OCI-LY7 (cell line): Measurements from ENCODE around the gene MRC1. TPM values are rescaled to one million over a fixed set of nuclear protein-coding genes. Genes with fewer than 3 reads are reported as not detected.

Source experiments
- BruUV-seq: library from RNA; stranded (reverse); fragments of 400-500 nt; replicated peaks from 2 replicates; lab custom pipeline; 2021; lab: Mats Ljungman, UMichigan
- CTCF ChIA-PET: fragments of 300-600 bp; sonication (Branson Sonifier 250); formaldehyde crosslinking; loops from one replicate; lab custom pipeline; 2022; ENCODE audit warnings: antibody characterized with exemption; ENCODE audit not compliant: unreplicated experiment; lab: Charles Lee
- POLR2A ChIA-PET: fragments of 300-600 bp; sonication (Branson Sonifier 250); formaldehyde crosslinking; loops from one replicate; lab custom pipeline; 2022; ENCODE audit warnings: antibody characterized with exemption; lab: Charles Lee
- DNase-seq: peaks from one replicate; pipeline ENCODE4 v3.0.0-alpha.2; 2015; ENCODE audit warnings: low spot score
- H2AFZ ChIP-seq: fragments of 200-600 bp; sonication (generic), shearing (Covaris generic); 2 replicates; pipeline ENCODE4 v1.6.1; 2014; ENCODE audit warnings: mild to moderate bottlenecking, antibody characterized with exemption, low read length, moderate library complexity
- H3K27ac ChIP-seq: fragments of 200-600 bp; sonication (generic); 2 replicates; pipeline ENCODE4 v1.5.1; 2014; ENCODE audit warnings: mixed run types, low read depth, mild to moderate bottlenecking, moderate library complexity, low read length, inconsistent platforms; ENCODE audit not compliant: poor library complexity, severe bottlenecking
- H3K36me3 ChIP-seq: fragments of 200-600 bp; sonication (generic); 2 replicates; pipeline ENCODE4 v1.6.1; 2014; ENCODE audit warnings: mild to moderate bottlenecking, antibody characterized with exemption, low read length, moderate library complexity, mixed read lengths; ENCODE audit not compliant: insufficient read depth
- H3K4me1 ChIP-seq: fragments of 200-600 bp; sonication (generic); 2 replicates; pipeline ENCODE4 v1.5.1; 2014; ENCODE audit warnings: mild to moderate bottlenecking, low read length; ENCODE audit not compliant: insufficient read depth, poor library complexity, severe bottlenecking
- H3K4me2 ChIP-seq: fragments of 200-600 bp; sonication (generic); 2 replicates; pipeline ENCODE4 v1.6.1; 2014; ENCODE audit warnings: mild to moderate bottlenecking, low read length
- H3K4me3 ChIP-seq: fragments of 200-600 bp; sonication (generic); 2 replicates; pipeline ENCODE4 v1.5.1; 2014; ENCODE audit warnings: mild to moderate bottlenecking, low read depth, low read length; ENCODE audit not compliant: poor library complexity, severe bottlenecking
- H3K79me2 ChIP-seq: fragments of 200-600 bp; sonication (generic); 2 replicates; pipeline ENCODE4 v1.6.1; 2016; ENCODE audit warnings: low read depth, mild to moderate bottlenecking, low read length, moderate library complexity, mixed read lengths; ENCODE audit not compliant: insufficient read depth
- H3K9me2 ChIP-seq: fragments of 200-600 bp; sonication (generic); 2 replicates; pipeline ENCODE4 v1.6.1; 2016; ENCODE audit warnings: mild to moderate bottlenecking, low read length, mixed read lengths; ENCODE audit not compliant: insufficient read depth
- H3K9me3 ChIP-seq: fragments of 200-600 bp; sonication (generic); 2 replicates; pipeline ENCODE4 v1.6.1; 2014; ENCODE audit warnings: mild to moderate bottlenecking, mixed run types, low read length, mixed read lengths
- H4K20me1 ChIP-seq: fragments of 200-600 bp; sonication (generic); 2 replicates; pipeline ENCODE4 v1.6.1; 2014; ENCODE audit warnings: mild to moderate bottlenecking, antibody characterized with exemption, low read length, moderate library complexity, mixed read lengths; ENCODE audit not compliant: insufficient read depth
- CTCF ChIP-seq: fragments of 200-600 bp; sonication (generic); conservative IDR thresholded peaks from 2 replicates; pipeline ENCODE4 v1.5.1; 2014; ENCODE audit warnings: mild to moderate bottlenecking, antibody characterized with exemption, low read length, moderate library complexity, mixed read lengths
- EZH2phosphoT487 ChIP-seq: fragments of 200-600 bp; sonication (generic); IDR thresholded peaks from 2 replicates; pipeline ENCODE4 v1.6.1; 2018; ENCODE audit warnings: low read depth, borderline replicate concordance, mild to moderate bottlenecking, mixed run types, antibody characterized with exemption, low read length, moderate library complexity, mixed read lengths
- intact Hi-C: fragments of 100-400 bp; cut with micrococcal nuclease; formaldehyde crosslinking; loops from one replicate; pipeline ENCODE4 v1.10.0; 2022; ENCODE audit not compliant: unreplicated experiment
- total RNA-seq, 2 experiments: library from RNA; depleted of rRNA in 1 of 2; stranded (reverse); fragments of >200 nt in 1 of 2; shearing (Covaris generic) in 1 of 2; gene quantifications; 2 replicates each; pipeline ENCODE4 v1.2.3, GENCODE V29; 2014 to 2022

MRC1 gene
- total RNA-seq, 2 experiments from 2014 or later = not detected

GRCh38 chr10:17867056-17867455 is 57.9 kb downstream of the MRC1 start:
- no peaks in the 10 kb centered on the region for H3K9me2 ChIP-seq
- no TSS peak for BruUV-seq

GRCh38 chr10:17871036-17871435 is 61.9 kb downstream of the MRC1 start:
- CTCF ChIA-PET = no interaction called here
- intact Hi-C loops = no loop called here
- Histone ChIP-seq H3K4me2 (no peak overlapping the region), H3K9me3 (no peaks in the 10 kb centered on the region), H3K9me2 (no peaks in the 10 kb centered on the region), H3K36me3 (no peaks in the 10 kb centered on the region), H3K4me1 (no peaks in the 10 kb centered on the region), H4K20me1 (no peaks in the 10 kb centered on the region), H3K4me3 (no peak overlapping the region), H2AFZ (no peak overlapping the region), H3K79me2 (no peaks in the 10 kb centered on the region), H3K27ac (no peak overlapping the region)
- POLR2A ChIA-PET = interaction anchor here (0.7 to 1.0 kb wide), 2 partner anchors 46 to 145 kb away, joined by 3 to 4 read pairs; no protein-coding TSS in a partner anchor
- TF ChIP-seq EZH2phosphoT487 (no peak), CTCF (no peak)
- BruUV-seq = no TSS peak
- DNase-seq = no peak

More at GRCh38 chr10:17867056-17867455, 57.9 kb downstream of the MRC1 start:
- Histone ChIP-seq H3K27ac (no peak overlapping the region), H3K4me1 (no peaks in the 10 kb centered on the region), H3K79me2 (no peaks in the 10 kb centered on the region), H3K4me3 (no peak overlapping the region), H3K36me3 (no peaks in the 10 kb centered on the region), H4K20me1 (no peaks in the 10 kb centered on the region), H3K9me3 (no peaks in the 10 kb centered on the region), H3K4me2 (no peak overlapping the region), H2AFZ (no peak overlapping the region)
- ChIA-PET CTCF (no interaction called here), POLR2A (interaction anchor here (0.7 kb wide), 1 partner anchor 881 kb away, joined by 3 read pairs; no protein-coding TSS in a partner anchor)
- intact Hi-C loops = no loop called here
- no peak for DNase-seq
- TF ChIP-seq EZH2phosphoT487 (no peak), CTCF (no peak)
